Adipocyte (in vitro differentiated cells): ENCODE measurements around the gene RBM47.
"Not testable (repeated sequence)": the region's sequence is repeated elsewhere in the genome, so short reads cannot be mapped to it uniquely, and the experiment has no call there.

Experiments
- DNase-seq: peaks from one replicate; pipeline ENCODE4 v3.0.0-alpha.2; 2015; ENCODE audit warnings: low read depth
- H3K27me3 ChIP-seq: replicated peaks from 2 replicates; pipeline ENCODE4 v1.7.0; 2013; ENCODE audit warnings: mild to moderate bottlenecking, low read length, moderate library complexity; ENCODE audit not compliant: control insufficient read depth, insufficient read depth
- H3K36me3 ChIP-seq: 2 replicates; pipeline ENCODE4 v1.7.0; 2013; ENCODE audit warnings: low read length, mild to moderate bottlenecking, moderate library complexity; ENCODE audit not compliant: control insufficient read depth, insufficient read depth, severe bottlenecking
- H3K4me1 ChIP-seq: 2 replicates; pipeline ENCODE4 v1.7.0; 2013; ENCODE audit warnings: mild to moderate bottlenecking, low read length, moderate library complexity; ENCODE audit not compliant: control insufficient read depth, insufficient read depth
- H3K4me3 ChIP-seq: 2 replicates; pipeline ENCODE4 v1.7.0; 2013; ENCODE audit warnings: mild to moderate bottlenecking, low read length, moderate library complexity
- H3K9ac ChIP-seq: 2 replicates; pipeline ENCODE4 v1.7.0; 2013; ENCODE audit warnings: mild to moderate bottlenecking, low read length, moderate library complexity
- H3K9me3 ChIP-seq: 2 replicates; pipeline ENCODE4 v1.7.0; 2013; ENCODE audit warnings: mild to moderate bottlenecking, low read length, moderate library complexity; ENCODE audit not compliant: control insufficient read depth

RBM47 gene

GRCh38 chr4:40455340-40455902 is 174.2 kb downstream of the RBM47 start:
- no peak overlapping the region for H3K4me3 ChIP-seq
- H3K27me3 ChIP-seq: no peaks in the 10 kb centered on the region
- no peak for DNase-seq
- no peaks in the 10 kb centered on the region for H3K4me1 ChIP-seq
- H3K36me3 ChIP-seq: no peaks in the 10 kb centered on the region
- H3K9me3 ChIP-seq: no peaks in the 10 kb centered on the region
- H3K9ac ChIP-seq: no peak overlapping the region

- no peak overlapping the region for H3K9ac ChIP-seq
- DNase-seq: no peak
- no peak overlapping the region for H3K4me3 ChIP-seq
- H3K4me1 ChIP-seq: no peaks in the 10 kb centered on the region
- H3K27me3 ChIP-seq: no peaks in the 10 kb centered on the region
- no peaks in the 10 kb centered on the region for H3K36me3 ChIP-seq
- no peaks in the 10 kb centered on the region for H3K9me3 ChIP-seq
Measured at GRCh38 chr4:40454816-40455215, 174.8 kb downstream of the RBM47 start.

- Histone ChIP-seq H3K36me3 (no peaks in the 10 kb centered on the region), H3K4me1 (no peaks in the 10 kb centered on the region), H3K27me3 (no peaks in the 10 kb centered on the region), H3K4me3 (no peak overlapping the region), H3K9ac (no peak overlapping the region), H3K9me3 (no peaks in the 10 kb centered on the region)
- no peak for DNase-seq
Measured at GRCh38 chr4:40453912-40454311, 175.8 kb downstream of the RBM47 start.

- Histone ChIP-seq H3K4me3 (no peak overlapping the region), H3K36me3 (no peaks in the 10 kb centered on the region), H3K4me1 (no peaks in the 10 kb centered on the region), H3K27me3 (no peaks in the 10 kb centered on the region), H3K9ac (no peak overlapping the region), H3K9me3 (no peaks in the 10 kb centered on the region)
- no peak for DNase-seq
Measured at GRCh38 chr4:40448875-40449274, 180.8 kb downstream of the RBM47 start.

- Histone ChIP-seq H3K9me3 (no peaks in the 10 kb centered on the region), H3K27me3 (no peaks in the 10 kb centered on the region), H3K9ac (no peak overlapping the region), H3K36me3 (no peaks in the 10 kb centered on the region), H3K4me3 (no peak overlapping the region), H3K4me1 (no peaks in the 10 kb centered on the region)
- DNase-seq: no peak
Measured at GRCh38 chr4:40446839-40447238, 182.8 kb downstream of the RBM47 start.

GRCh38 chr4:40446261-40446750 is 183.4 kb downstream of the RBM47 start:
- H3K36me3 ChIP-seq, H3K4me3 ChIP-seq, H3K27me3 ChIP-seq, DNase-seq, H3K9ac ChIP-seq, H3K4me1 ChIP-seq, H3K9me3 ChIP-seq: not testable (repeated sequence)

- Histone ChIP-seq H3K4me3 (no peak overlapping the region), H3K9me3 (no peaks in the 10 kb centered on the region), H3K36me3 (no peaks in the 10 kb centered on the region), H3K4me1 (no peaks in the 10 kb centered on the region), H3K9ac (no peak overlapping the region), H3K27me3 (no peaks in the 10 kb centered on the region)
- no peak for DNase-seq
Measured at GRCh38 chr4:40445671-40446070, 184.0 kb downstream of the RBM47 start.

- no peak for DNase-seq
- no peaks in the 10 kb centered on the region for H3K9me3 ChIP-seq
- H3K36me3 ChIP-seq: no peaks in the 10 kb centered on the region
- H3K27me3 ChIP-seq: no peaks in the 10 kb centered on the region
- H3K4me1 ChIP-seq: no peaks in the 10 kb centered on the region
- no peak overlapping the region for H3K9ac ChIP-seq
- H3K4me3 ChIP-seq: no peak overlapping the region
Measured at GRCh38 chr4:40441430-40441829, 188.2 kb downstream of the RBM47 start.

GRCh38 chr4:40439519-40439918 is 190.1 kb downstream of the RBM47 start:
- H3K27me3 ChIP-seq: no peaks in the 10 kb centered on the region
- no peak overlapping the region for H3K9ac ChIP-seq
- no peak for DNase-seq
- no peaks in the 10 kb centered on the region for H3K36me3 ChIP-seq
- H3K4me3 ChIP-seq: no peak overlapping the region
- H3K9me3 ChIP-seq: no peaks in the 10 kb centered on the region
- no peaks in the 10 kb centered on the region for H3K4me1 ChIP-seq

- no peaks in the 10 kb centered on the region for H3K27me3 ChIP-seq
- no peak overlapping the region for H3K4me3 ChIP-seq
- no peaks in the 10 kb centered on the region for H3K9me3 ChIP-seq
- H3K9ac ChIP-seq: no peak overlapping the region
- H3K36me3 ChIP-seq: no peaks in the 10 kb centered on the region
- no peak for DNase-seq
- no peaks in the 10 kb centered on the region for H3K4me1 ChIP-seq
Measured at GRCh38 chr4:40438384-40439026, 191.2 kb downstream of the RBM47 start.

- Histone ChIP-seq H3K4me1 (no peaks in the 10 kb centered on the region), H3K9me3 (no peaks in the 10 kb centered on the region), H3K36me3 (no peaks in the 10 kb centered on the region), H3K4me3 (no peak overlapping the region), H3K9ac (no peak overlapping the region), H3K27me3 (no peaks in the 10 kb centered on the region)
- DNase-seq: no peak
Measured at GRCh38 chr4:40437741-40438383, 191.8 kb downstream of the RBM47 start.
